H1 (cell line): ENCODE measurements around the gene MEF2D. TPM values are rescaled to one million over a fixed set of nuclear protein-coding genes. Genes with fewer than 3 reads are reported as not detected.

Experiments used
- EZH2 ChIP-seq: fragments of 200-600 bp; sonication (generic); IDR thresholded peaks from 2 replicates; pipeline ENCODE4 v1.7.1; 2012; ENCODE audit warnings: low read depth, mild to moderate bottlenecking, moderate library complexity, low read length, inconsistent platforms; ENCODE audit not compliant: severe bottlenecking
- polyA plus RNA-seq, 7 experiments: library from polyadenylated mRNA; depleted of rRNA in 3 of 7; stranded (reverse) in 5 of 7; unstranded in 2 of 7; fragments of >200 nt in 5 of 7; fragments of 200-250 nt in 2 of 7; gene quantifications; 1 replicate in 5 of 7; 2 replicates in 1 of 7; 4 replicates in 1 of 7; pipeline versions ENCODE4 v1.2.1 to v1.2.3, GENCODE V29; 2011 to 2013; ENCODE audit warnings: missing spikeins in 2 of 7, mixed read lengths in 2 of 7
- total RNA-seq: library from RNA; stranded (reverse); fragmentation: NEBNext Ultra II Directional; extraction: Animal tissue kit (Norgen Biotek cat#: 25700); gene quantifications from 2 replicates; pipeline ENCODE4 v1.2.1, GENCODE V29; 2021

The MEF2D gene
- total and polyA plus RNA-seq, 2 of the 8 experiments (the other 6 are each of a cell fraction or from before 2014, with no cell fraction given), result 17.3 to 20.3 TPM

DNA sequence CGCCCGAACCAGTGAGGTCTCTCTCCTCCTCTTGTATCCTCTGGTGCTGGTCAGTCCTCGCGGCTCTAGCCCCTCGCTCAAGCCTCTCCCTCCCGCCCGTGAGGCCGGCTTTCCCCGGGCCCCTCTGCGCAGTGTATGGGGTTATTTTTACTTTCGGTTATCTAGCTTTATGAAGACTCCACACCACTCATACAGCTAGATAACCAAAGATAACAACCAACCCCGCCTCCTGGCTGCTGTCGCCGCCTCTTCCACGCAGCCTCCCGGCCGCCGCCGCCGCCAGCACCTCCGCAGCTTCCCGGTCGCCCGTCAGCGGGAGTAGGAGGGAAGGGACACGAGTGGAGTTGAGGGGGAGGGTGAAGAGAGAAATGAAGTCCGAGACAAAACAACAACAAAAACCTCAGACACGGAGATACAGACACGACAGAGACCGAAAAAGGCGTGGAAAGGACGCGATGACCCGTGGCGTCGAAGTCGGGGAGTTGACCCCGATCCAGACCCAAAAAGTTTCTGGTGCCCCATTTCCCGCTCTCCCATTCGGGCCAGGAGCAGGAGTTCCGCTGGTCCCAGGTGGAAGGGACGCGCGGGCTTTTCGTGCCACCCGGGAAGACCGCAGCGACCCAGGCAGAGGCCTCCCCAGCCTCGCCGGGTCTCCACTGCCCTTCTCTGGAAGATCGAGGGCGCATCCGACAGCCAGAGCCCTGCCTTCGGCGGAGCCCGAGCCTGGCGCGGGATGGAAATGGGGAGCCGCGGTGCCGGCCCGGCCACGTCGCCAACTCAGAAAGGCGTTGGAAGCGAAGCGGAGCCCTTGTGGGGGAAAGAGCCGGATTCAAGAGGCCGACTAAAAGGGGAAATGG lies 80.1 kb downstream of the MEF2D start (continued):
- peak; percentile 99 for TF ChIP-seq EZH2
